HEK293 (cell line): ENCODE data around the gene POLR2H.

Experiments
- CTCF ChIA-PET: fragments of 350-600 bp; formaldehyde crosslinking; extraction: SDS; loops from one replicate; lab custom pipeline; 2021; ENCODE audit warnings: antibody characterized with exemption; lab: Yijun Ruan, JAX
- POLR2A ChIA-PET: fragments of 300-600 bp; formaldehyde crosslinking; extraction: SDS; loops from one replicate; lab custom pipeline; 2020; ENCODE audit warnings: antibody characterized with exemption, inconsistent platforms; lab: Yijun Ruan, JAX
- H3K27ac ChIP-seq: fragments of 200-500 bp; sonication (Bioruptor generic); 2 replicates; pipeline ENCODE4 v1.5.1; 2014; ENCODE audit warnings: low read depth, low read length, control low read depth, inconsistent platforms; ENCODE audit errors: extremely low read depth
- H3K36me3 ChIP-seq, 2 experiments: fragments of 200-500 bp in 1 of 2; sonication (Bioruptor generic) in 1 of 2; 1 replicate in 1 of 2; 2 replicates in 1 of 2; pipeline ENCODE4 v1.5.1; 2014 to 2017; ENCODE audit warnings: inconsistent platforms in 2 of 2, low read length in 2 of 2; ENCODE audit not compliant: control insufficient read depth in 2 of 2, insufficient read depth in 1 of 2
- H3K4me1 ChIP-seq: fragments of 200-500 bp; sonication (Bioruptor generic); 2 replicates; pipeline ENCODE4 v1.5.1; 2014; ENCODE audit warnings: mild to moderate bottlenecking, low read length, inconsistent platforms; ENCODE audit not compliant: control insufficient read depth, insufficient read depth
- H3K4me3 ChIP-seq: 2 replicates; pipeline ENCODE4 v1.5.1; 2011; ENCODE audit warnings: low read depth, mild to moderate bottlenecking, control low read depth, low read length, moderate library complexity
- H3K9me3 ChIP-seq: fragments of 200-500 bp; sonication (Bioruptor generic); 2 replicates; pipeline ENCODE4 v1.5.1; 2014; ENCODE audit warnings: low read depth, low read length, inconsistent platforms; ENCODE audit not compliant: control insufficient read depth, insufficient read depth
- GLIS1 ChIP-seq: fragments of 450-650 bp; formaldehyde crosslinking; IDR thresholded peaks from 2 replicates; pipeline ENCODE4 v1.5.1; 2016; ENCODE audit warnings: missing biosample characterization, missing genetic modification characterization
- IKZF3 ChIP-seq: fragments of 450-650 bp; IDR thresholded peaks from 2 replicates; pipeline ENCODE4 v1.5.0; 2018; ENCODE audit warnings: missing biosample characterization, mild to moderate bottlenecking, missing genetic modification characterization, moderate library complexity
- SCRT1 ChIP-seq: fragments of 450-650 bp; formaldehyde crosslinking; IDR thresholded peaks from 2 replicates; pipeline ENCODE4 v1.5.1; 2016; ENCODE audit warnings: missing biosample characterization, missing genetic modification characterization, borderline replicate concordance
- ZBTB17 ChIP-seq: fragments of 450-650 bp; formaldehyde crosslinking; IDR thresholded peaks from 2 replicates; pipeline ENCODE4 v1.5.1; 2016; ENCODE audit warnings: missing biosample characterization, missing genetic modification characterization
- ZBTB6 ChIP-seq: fragments of 450-650 bp; formaldehyde crosslinking; IDR thresholded peaks from 2 replicates; pipeline ENCODE4 v1.5.1; 2017; ENCODE audit warnings: missing biosample characterization, missing genetic modification characterization
- ZNF121 ChIP-seq: fragments of 450-650 bp; formaldehyde crosslinking; IDR thresholded peaks from 2 replicates; pipeline ENCODE4 v1.5.1; 2016; ENCODE audit warnings: missing biosample characterization, missing genetic modification characterization
- ZNF175 ChIP-seq: fragments of 450-650 bp; formaldehyde crosslinking; IDR thresholded peaks from 2 replicates; pipeline ENCODE4 v1.5.1; 2016; ENCODE audit warnings: missing biosample characterization, missing genetic modification characterization
- ZNF184 ChIP-seq: fragments of 450-650 bp; IDR thresholded peaks from 2 replicates; pipeline ENCODE4 v1.5.1; 2018; ENCODE audit warnings: missing biosample characterization, mild to moderate bottlenecking, missing genetic modification characterization
- ZNF223 ChIP-seq: fragments of 450-650 bp; formaldehyde crosslinking; IDR thresholded peaks from 2 replicates; pipeline ENCODE4 v1.5.1; 2016; ENCODE audit warnings: missing biosample characterization, missing genetic modification characterization
- ZNF394 ChIP-seq: fragments of 450-650 bp; formaldehyde crosslinking; IDR thresholded peaks from 2 replicates; pipeline ENCODE4 v1.5.1; 2016; ENCODE audit warnings: missing biosample characterization, missing genetic modification characterization, mild to moderate bottlenecking, moderate library complexity, borderline replicate concordance
- ZNF518A ChIP-seq: fragments of 450-650 bp; formaldehyde crosslinking; conservative IDR thresholded peaks from 2 replicates; pipeline ENCODE4 v1.5.1; 2016; ENCODE audit warnings: low read depth, missing biosample characterization, missing genetic modification characterization
- ZNF600 ChIP-seq: fragments of 450-650 bp; formaldehyde crosslinking; IDR thresholded peaks from 2 replicates; pipeline ENCODE4 v1.5.1; 2016; ENCODE audit warnings: missing biosample characterization, missing genetic modification characterization
- ZNF664 ChIP-seq: fragments of 450-650 bp; formaldehyde crosslinking; IDR thresholded peaks from 2 replicates; pipeline ENCODE4 v1.5.1; 2016; ENCODE audit warnings: missing biosample characterization, missing genetic modification characterization
- ZNF837 ChIP-seq: fragments of 450-650 bp; formaldehyde crosslinking; IDR thresholded peaks from 2 replicates; pipeline ENCODE4 v1.5.1; 2016; ENCODE audit warnings: missing biosample characterization, missing genetic modification characterization
- ZSCAN4 ChIP-seq: fragments of 450-650 bp; formaldehyde crosslinking; IDR thresholded peaks from 2 replicates; pipeline ENCODE4 v1.5.1; 2017; ENCODE audit warnings: missing biosample characterization, missing genetic modification characterization
- ZSCAN5A ChIP-seq: fragments of 450-650 bp; formaldehyde crosslinking; IDR thresholded peaks from 2 replicates; pipeline ENCODE4 v1.5.1; 2016; ENCODE audit warnings: missing biosample characterization, missing genetic modification characterization

The POLR2H gene

GRCh38 chr3:184354754-184355153 is 6.8 kb upstream of the POLR2H start (continued):
- peak; percentile 45 for TF ChIP-seq GLIS1 (tag by site-specific recombination)
- TF ChIP-seq ZNF600 (tag by site-specific recombination) = 0 out of 2 replicates have a peak, but pooled peaks have one; percentile 17
- TF ChIP-seq ZNF175 (tag by site-specific recombination) = no peak
- TF ChIP-seq, all 188 proteins: peak for 3

- ChIA-PET CTCF (interaction anchor here (0.5 to 2.9 kb wide), 7 partner anchors 9 to 185 kb away, joined by 3 to 15 read pairs (median 4); no protein-coding TSS in a partner anchor), POLR2A (interaction anchor here (0.7 kb wide), 1 partner anchor 12 kb away, joined by 3 read pairs; no protein-coding TSS in a partner anchor)
- Histone ChIP-seq H3K4me3 (no peak overlapping the region), H3K9me3 (no peaks in the 10 kb centered on the region), H3K4me1 (no peaks in the 10 kb centered on the region), H3K27ac (no peak overlapping the region), H3K36me3 (peaks cover 0 to 76% of the 10 kb centered on the region in 2 experiments; a peak in 1 of 3 replicates)
- TF ChIP-seq ZBTB17 (tag by site-specific recombination) (no peak), ZSCAN5A (tag by site-specific recombination) (no peak), ZNF518A (tag by site-specific recombination) (no peak), ZNF394 (tag by site-specific recombination) (no peak), IKZF3 (no peak), ZSCAN4 (tag by site-specific recombination) (no peak), ZNF600 (tag by site-specific recombination) (no peak), ZNF184 (tag by site-specific recombination) (no peak), ZNF837 (no peak), ZBTB6 (no peak), ZNF664 (no peak), ZNF121 (tag by site-specific recombination) (no peak), SCRT1 (no peak), ZNF223 (tag by site-specific recombination) (no peak)
Measured at GRCh38 chr3:184355261-184356040, 6.1 kb upstream of the POLR2H start.
